SW480 (cell line): ENCODE results near the gene XG.
"Not testable (repeated sequence)": the region's sequence is repeated elsewhere in the genome, so short reads cannot be mapped to it uniquely, and the experiment has no call there.

ENCODE experiments used
- DNase-seq: peaks from one replicate; pipeline ENCODE4 v3.0.0-alpha.2; 2016; ENCODE audit warnings: low spot score

Gene XG

DNA sequence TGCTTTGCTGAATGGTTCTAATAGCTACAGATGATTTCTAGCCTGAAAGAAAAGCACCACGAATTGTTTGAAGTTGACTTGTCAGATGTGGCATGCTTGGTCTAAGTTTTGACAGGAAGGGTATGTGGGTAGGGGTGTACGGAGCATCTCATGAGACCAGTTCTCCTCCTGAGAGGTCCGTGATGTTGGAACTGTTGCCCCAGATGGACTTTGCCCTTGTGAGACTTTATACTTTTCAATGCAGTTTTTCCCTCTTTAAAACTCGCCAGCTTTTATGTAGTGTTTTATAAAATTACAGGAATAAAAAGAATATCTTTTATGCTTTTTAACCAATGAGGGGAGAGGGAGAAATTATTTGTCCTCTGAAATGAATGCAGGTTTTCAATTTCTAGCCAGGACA is 16.6 kb upstream of the XG start:
- no peak for DNase-seq

GRCh38 chrX:2740672-2741071 is 11.2 kb upstream of the XG start:
- no peak for DNase-seq

GRCh38 chrX:2741386-2741785 is 10.5 kb upstream of the XG start:
- DNase-seq, result no peak

DNA sequence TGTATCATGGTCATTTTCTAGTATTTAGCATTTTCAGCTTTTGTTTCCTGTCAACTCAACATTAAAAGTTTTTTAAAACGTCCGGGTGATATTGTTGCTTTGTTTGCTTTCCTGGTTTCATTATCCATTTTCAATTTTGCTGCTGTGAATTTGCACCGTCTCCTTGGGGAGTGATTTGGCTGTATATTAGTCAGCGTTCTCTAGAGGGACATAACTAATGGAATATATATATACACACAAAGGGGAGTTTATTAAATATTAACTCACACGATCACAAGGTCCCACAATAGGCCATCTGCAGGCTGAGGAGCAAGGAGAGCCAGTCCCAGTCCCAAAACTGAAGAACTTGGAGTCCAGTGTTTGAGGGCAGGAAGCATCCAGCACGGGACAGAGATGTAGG is 5.6 kb upstream of the XG start:
- DNase-seq, result not testable (repeated sequence)

- no peak for DNase-seq
Observed at GRCh38 chrX:2748171-2748814, 3.5 kb upstream of the XG start.

DNA sequence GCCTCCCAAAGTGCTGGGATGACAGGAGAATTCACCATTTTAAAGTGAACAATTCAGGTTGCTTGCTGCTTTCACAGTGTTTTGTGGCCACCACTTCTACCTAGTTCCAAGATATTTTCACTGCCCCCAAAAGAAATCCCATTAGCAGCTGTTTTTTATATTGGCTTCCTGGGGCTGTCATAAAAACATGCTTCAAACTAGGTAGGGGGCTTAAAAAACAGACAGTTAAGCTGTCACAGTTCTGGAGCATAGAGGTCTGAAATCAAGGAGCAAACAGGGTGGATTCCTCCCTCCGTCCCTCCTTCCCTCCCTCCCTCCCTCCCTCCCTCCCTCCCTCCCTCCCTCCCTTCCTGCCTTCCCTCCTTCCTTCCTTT is 3.0 kb upstream of the XG start:
- no peak for DNase-seq

DNA sequence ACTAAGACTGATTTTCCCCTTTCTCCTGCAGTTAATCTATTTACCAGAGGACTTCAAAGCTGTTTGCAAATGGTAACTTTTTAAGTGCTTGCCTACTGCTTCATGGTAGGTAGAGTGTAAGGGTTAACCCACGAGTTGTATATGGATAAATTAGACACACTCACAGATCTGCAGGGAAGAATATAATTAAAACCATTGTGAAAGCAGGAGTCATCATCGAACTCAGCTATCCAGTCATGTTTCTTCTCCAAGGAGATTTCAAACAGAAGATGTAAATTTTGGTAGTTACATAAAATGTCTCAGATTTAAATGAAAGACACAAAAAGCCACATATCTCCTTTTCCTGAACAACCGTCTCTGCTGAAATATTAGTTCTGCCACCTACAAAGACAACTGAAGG is 549 bp upstream of the XG start:
- no peak for DNase-seq

DNA sequence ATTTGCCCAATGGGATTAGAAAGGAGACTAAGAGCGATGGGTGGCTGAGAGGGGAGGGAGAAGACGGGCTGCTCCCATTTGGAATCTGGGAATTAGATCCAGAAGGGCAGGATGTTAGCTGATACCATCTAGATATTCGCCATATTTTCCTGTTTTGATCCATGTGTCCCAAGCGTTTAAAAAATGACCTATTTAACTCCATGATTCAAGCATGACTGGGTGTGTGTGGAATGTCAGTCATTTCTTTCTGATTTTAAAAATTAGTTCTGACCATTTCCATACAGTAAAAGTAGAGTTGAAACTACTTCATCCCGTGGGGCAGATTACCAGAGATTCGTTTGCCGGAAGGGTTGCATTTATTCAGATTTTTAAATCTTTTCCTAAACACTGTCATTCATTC is 601 bp downstream of the XG start:
- not testable (repeated sequence) for DNase-seq

DNA sequence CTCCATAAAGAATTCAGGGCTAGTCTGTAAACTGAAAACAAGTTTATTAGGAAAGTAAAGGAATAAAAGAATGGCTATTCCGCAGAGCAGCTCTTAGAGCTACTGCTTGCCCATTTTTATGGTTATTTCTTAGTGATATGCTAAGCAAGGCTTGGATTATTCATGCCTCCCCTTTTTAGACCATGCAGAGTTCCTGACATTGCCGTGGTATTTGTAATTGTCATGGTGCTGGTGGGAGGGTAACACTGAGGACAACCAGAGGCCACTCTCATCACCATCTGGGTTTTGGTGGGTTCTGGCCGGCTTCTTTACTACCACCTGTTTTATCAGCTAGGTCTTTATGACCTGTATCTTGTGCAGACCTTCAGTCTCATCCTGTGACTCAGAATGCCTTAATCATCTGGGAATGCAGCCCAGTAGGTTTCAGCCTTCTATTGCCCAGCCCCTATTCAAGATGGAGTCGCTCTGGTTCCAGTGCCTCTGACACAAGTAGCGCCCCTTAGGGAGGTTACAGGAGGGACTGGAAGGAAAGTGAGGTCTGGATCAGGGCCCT is 3.4 kb downstream of the XG start:
- not testable (repeated sequence) for DNase-seq

GRCh38 chrX:2756548-2756947 is 4.7 kb downstream of the XG start:
- peak; percentile 20 for DNase-seq

- no peak for DNase-seq
Observed at GRCh38 chrX:2761246-2761645, 9.4 kb downstream of the XG start.

DNA sequence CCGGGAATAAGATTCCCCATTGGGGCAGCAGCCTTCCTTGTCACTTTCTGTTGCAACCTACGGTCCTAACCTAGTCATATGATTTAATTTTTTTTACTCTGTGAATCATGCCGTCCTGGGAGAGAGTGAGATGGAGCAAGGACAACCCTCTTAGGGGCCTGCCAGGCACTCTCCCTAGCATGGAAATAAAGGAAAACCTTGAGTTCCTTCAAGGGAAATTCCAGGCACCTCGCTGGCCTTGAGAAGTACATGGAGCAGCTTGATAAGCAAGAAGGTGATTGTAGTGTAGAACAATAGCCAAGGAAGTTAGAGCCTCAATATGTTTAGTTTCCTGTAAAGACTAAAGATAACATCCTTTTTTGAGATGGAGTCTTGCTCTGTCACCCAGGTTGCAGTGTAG is 10.8 kb downstream of the XG start:
- not testable (repeated sequence) for DNase-seq

- DNase-seq, result not testable (repeated sequence)
Observed at GRCh38 chrX:2764766-2765548, 13.1 kb downstream of the XG start.

DNA sequence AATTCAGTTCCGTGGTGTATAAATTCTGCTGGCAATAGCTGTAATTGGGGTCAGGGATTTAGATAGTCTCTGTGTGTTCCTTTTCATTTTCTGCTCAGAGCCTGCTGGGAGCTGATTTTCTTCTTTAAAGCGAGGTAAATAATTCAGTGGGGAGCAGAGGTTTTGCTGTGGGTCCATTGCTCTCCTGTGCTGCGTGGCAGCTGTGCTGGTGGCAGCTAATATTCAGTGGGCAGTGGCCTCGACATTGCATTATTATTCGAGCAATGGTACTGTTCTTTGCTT is 13.7 kb downstream of the XG start:
- no peak for DNase-seq

- no peak for DNase-seq
Observed at GRCh38 chrX:2766906-2767305, 15.1 kb downstream of the XG start.

DNA sequence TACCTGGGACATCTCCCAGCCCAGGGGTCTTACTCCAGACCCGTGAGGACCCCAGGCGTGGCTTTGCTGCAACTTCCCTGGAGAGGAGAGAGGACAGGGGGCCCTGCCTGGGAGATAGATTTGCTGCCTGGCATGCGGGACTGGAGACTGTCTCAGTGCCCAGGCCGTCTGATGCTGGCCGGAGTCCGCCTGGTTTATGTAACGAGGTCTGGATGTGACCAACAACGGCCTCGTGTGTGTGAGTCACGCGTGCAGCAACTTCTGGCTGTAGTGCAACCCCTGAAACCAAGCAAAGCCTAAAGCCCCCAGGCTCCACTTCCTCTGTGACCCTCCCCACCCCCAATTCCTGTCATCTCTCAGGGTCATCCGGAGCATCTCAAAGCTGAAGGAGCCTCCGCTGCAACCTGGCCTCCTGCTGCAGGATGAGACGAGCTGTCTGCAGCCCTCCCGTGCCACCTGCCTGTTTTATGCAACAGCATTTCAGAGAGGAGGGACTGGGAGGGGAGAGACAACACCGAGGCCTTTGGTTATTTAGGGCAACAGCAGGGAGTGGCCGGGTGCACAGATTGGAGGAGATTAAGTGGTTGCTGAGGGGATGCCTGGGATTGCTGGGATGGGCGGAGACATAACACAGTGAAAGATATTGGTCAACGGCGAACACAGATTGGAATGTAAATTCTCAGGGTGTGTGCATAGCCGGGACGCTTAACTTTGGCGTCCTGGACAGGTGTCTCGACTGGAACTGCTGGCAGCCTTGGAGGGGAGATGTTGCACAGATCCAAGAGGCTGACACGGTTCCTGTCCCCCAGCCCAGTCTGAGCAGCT is 16.0 kb downstream of the XG start:
- peak; percentile 77 for DNase-seq

DNA sequence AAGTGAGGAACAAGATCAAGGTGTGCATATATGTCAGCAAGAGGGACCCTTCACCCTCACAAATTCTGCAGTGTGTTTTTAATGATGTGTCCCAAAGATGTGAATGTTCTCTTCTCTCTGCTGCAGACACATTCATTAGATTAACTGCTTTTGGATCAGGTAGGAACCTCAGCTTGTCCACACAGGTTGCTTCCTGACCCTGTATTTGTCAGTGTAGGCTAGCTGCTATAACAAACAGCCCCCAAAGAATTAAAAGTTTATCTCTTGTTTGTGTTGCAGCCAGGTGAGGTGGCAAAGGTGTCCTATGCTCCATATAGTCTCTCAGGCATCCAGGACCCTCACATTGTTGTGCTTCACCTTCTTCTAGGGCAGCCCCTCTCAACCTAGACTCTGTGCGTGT is 17.8 kb downstream of the XG start:
- no peak for DNase-seq

DNA sequence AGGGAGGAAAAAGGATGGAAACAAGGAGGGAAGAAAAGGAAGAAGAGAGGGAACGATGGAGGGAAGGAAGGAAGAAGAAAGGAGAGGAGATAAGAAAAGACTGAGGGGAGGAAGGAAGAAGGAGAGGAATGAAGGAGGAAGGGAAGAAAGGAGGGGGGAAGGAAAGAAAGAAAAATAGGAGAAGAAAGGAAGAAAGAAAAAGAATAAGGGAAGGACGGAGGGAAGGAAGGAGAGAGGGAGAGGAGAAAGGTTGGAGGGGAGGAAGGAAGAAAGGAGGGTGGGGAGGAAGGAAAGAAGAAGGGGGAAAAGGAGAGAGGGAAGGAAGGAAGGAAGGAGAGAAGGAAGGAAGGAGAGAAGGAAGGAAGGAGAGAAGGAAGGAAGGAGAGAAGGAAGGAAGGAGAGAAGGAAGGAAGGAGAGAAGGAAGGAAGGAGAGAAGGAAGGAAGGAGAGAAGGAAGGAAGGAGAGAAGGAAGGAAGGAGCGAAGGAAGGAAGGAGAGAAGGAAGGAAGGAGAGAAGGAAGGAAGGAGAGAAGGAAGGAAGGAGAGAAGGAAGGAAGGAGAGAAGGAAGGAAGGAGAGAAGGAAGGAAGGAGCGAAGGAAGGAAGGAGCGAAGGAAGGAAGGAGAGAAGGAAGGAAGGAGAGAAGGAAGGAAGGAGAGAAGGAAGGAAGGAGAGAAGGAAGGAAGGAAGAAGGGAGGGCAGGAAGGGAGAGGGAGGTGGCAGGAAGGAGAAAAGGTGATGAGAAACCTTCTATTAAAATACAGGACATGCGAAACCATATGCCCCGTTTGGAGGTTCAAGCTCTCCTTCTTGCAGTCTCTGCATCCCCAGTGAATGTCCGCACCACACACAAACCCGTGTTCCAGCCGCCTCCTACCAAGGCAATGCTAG is 21.6 kb downstream of the XG start:
- DNase-seq, result not testable (repeated sequence)

DNA sequence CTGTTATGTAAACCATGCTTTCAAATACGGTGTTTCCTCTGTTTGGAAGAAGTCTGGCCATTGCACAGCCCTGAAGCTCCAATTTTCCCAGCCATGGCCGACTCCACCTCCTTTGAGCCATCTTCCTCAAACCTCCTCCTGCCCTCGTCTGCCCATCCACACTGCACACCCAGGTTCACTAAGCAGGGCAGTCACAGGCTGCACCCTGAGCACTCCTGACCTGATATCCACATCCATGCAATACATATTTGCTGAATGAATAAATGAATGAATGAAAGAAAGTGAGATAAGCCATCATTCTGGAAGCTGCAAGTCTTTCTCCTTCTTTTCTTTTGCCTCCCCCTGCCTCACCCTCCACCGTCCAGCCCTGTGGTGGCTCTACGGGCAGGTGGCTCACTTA is 22.2 kb downstream of the XG start:
- DNase-seq, result no peak

DNA sequence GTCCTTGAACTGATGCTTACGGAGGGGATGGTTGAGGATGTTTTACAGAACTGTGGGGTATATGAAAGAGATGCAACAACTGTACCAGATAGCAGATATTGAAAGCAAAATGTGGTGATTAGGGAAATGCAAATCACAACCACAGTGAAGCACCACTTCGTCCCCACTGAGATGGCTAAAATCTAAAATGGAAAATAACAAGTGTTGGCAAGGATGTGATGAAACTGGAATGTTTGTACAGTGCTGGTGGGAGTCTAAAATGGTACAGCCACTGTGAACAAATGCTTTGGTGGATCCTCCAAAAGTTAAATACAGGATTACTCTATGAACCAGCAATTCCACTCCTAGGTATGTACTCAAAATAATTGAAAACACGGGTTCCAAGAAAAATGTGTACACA is 22.9 kb downstream of the XG start:
- no peak for DNase-seq

- not testable (repeated sequence) for DNase-seq
Observed at GRCh38 chrX:2780472-2781225, 28.8 kb downstream of the XG start.
